HepG2 (cell line): ENCODE results near the gene GNAI2. TPM values are rescaled to one million over a fixed set of nuclear protein-coding genes. Genes with fewer than 3 reads are reported as not detected.

Experiments
- KDM4B ChIP-seq: sonication (generic); formaldehyde crosslinking; IDR thresholded peaks from 2 replicates; pipeline ENCODE4 v1.4.0; 2020; ENCODE audit warnings: missing genetic modification reagents
- KLF13 ChIP-seq: sonication (generic); formaldehyde crosslinking; IDR thresholded peaks from 2 replicates; pipeline ENCODE4 v1.4.0; 2020; ENCODE audit warnings: mild to moderate bottlenecking, missing genetic modification reagents
- MEIS2 ChIP-seq: sonication (generic); formaldehyde crosslinking; IDR thresholded peaks from 2 replicates; pipeline ENCODE4 v1.9.0; 2021; ENCODE audit warnings: mild to moderate bottlenecking, missing genetic modification reagents
- NCOA2 ChIP-seq: sonication (generic); formaldehyde crosslinking; IDR thresholded peaks from 2 replicates; pipeline ENCODE4 v1.8.0; 2022; ENCODE audit warnings: inconsistent platforms
- RARA ChIP-seq: IDR thresholded peaks from 2 replicates; pipeline ENCODE4 v1.6.1; 2016; ENCODE audit warnings: missing genetic modification reagents, missing compliant biosample characterization
- SRF ChIP-seq: IDR thresholded peaks from 2 replicates; pipeline ENCODE4 v1.6.1; 2011; ENCODE audit warnings: mild to moderate bottlenecking, low read depth, low read length, moderate library complexity
- THAP11 ChIP-seq: IDR thresholded peaks from 2 replicates; pipeline ENCODE4 v1.6.1; 2016; ENCODE audit warnings: missing biosample characterization, missing genetic modification reagents
- ZNF136 ChIP-seq: sonication (generic); formaldehyde crosslinking; IDR thresholded peaks from 2 replicates; pipeline ENCODE4 v1.8.1; 2022; ENCODE audit warnings: low read depth, mild to moderate bottlenecking, moderate library complexity, missing genetic modification reagents
- ZNF160 ChIP-seq: sonication (generic); formaldehyde crosslinking; IDR thresholded peaks from 2 replicates; pipeline ENCODE4 v1.8.0; 2022; ENCODE audit warnings: mild to moderate bottlenecking, inconsistent platforms, missing genetic modification reagents
- ZNF343 ChIP-seq: sonication (generic); formaldehyde crosslinking; IDR thresholded peaks from 2 replicates; pipeline ENCODE4 v1.4.0; 2020; ENCODE audit warnings: mild to moderate bottlenecking, missing genetic modification reagents
- ZNF713 ChIP-seq: sonication (generic); formaldehyde crosslinking; IDR thresholded peaks from 2 replicates; pipeline ENCODE4 v1.4.0; 2020; ENCODE audit warnings: mild to moderate bottlenecking, missing genetic modification reagents
- ZNF737 ChIP-seq: sonication (generic); formaldehyde crosslinking; IDR thresholded peaks from 2 replicates; pipeline ENCODE4 v1.5.0; 2020; ENCODE audit warnings: missing genetic modification reagents, mild to moderate bottlenecking, borderline replicate concordance
- polyA plus RNA-seq, 8 experiments: library from polyadenylated mRNA; depleted of rRNA in 3 of 8; stranded (reverse) in 7 of 8; unstranded in 1 of 8; fragments of >200 nt; fragmentation: Illumina TruSeq in 4 of 8; extraction: Trizol in 4 of 8; gene quantifications; 2 replicates each; pipeline versions ENCODE4 v1.2.1 to v1.2.3, GENCODE V29; 2011 to 2016; ENCODE audit warnings: low read depth in 4 of 8, missing spikeins in 1 of 8, mixed read lengths in 1 of 8; ENCODE audit not compliant: insufficient read depth in 1 of 8
- total RNA-seq, 5 experiments: library from RNA; depleted of rRNA; stranded (reverse); fragments of >200 nt; fragmentation: Illumina TruSeq; extraction: Trizol; gene quantifications; 2 replicates each; pipeline ENCODE4 v1.2.3, GENCODE V29; 2016; ENCODE audit warnings: low read depth in 1 of 5
- TF ChIP-seq, protein P1 (sequence below): sonication (generic); formaldehyde crosslinking; IDR thresholded peaks from 2 replicates; pipeline ENCODE4 v1.4.0; 2020; ENCODE audit warnings: mild to moderate bottlenecking, missing genetic modification reagents
- TF ChIP-seq, protein P2 (sequence below): IDR thresholded peaks from 2 replicates; pipeline ENCODE4 v1.6.1; 2016; ENCODE audit warnings: low read depth, missing genetic modification reagents, missing compliant biosample characterization
- TF ChIP-seq, protein P3 (sequence below): sonication (generic); formaldehyde crosslinking; IDR thresholded peaks from 2 replicates; pipeline ENCODE4 v1.5.0; 2020; ENCODE audit warnings: missing genetic modification reagents
- TF ChIP-seq, protein P4 (sequence below): sonication (generic); formaldehyde crosslinking; IDR thresholded peaks from 2 replicates; pipeline ENCODE4 v1.4.0; 2020; ENCODE audit warnings: missing genetic modification reagents

Gene GNAI2
- total and polyA plus RNA-seq, 2 of the 13 experiments (the other 11 are each of a cell fraction or from before 2014, with no cell fraction given), result 51.1 to 66.2 TPM

DNA sequence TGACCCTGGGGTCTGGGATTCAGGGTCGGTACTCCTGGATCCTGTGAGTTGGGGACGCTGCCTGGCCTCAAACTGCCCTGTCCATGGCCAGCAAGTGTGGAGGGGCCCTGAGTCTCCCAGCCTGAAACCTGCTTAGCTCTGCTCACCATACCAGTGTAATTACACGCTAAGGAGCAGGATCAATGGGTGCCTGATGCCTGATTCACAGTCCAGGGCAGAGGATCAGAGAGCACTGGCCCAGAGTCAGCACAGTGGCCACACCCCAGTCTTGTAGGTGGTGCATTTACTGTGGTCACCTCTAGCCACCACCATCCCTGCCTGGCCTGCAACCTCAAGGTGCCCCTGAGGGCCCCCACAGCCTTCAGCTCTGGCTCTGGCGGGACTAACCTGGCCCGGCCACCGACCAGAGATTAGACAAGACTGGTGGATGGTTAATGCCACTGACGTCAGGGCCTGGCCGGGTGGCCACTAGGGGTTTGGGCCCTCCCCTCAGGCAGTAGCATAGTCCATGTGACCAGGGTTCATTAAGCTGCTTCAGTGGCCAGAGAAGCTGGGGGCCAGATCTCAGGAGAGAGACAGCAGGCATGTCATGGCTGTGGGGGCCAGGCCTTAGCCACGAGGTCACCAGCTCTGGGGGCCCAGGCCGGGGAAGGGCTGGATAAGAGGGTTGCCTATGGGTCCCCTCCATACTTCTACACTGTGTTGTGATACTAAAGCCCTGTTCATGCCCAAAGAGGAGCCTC, 34.3 kb upstream of the GNAI2 start (continued):
- peak; percentile 42; the same call in 1 of the 2 replicates for TF ChIP-seq RARA (CRISPR knock-in tag)
- no peak; the same call in 1 of the 2 replicates for TF ChIP-seq THAP11 (CRISPR knock-in tag)
- 0 out of 2 replicates have a peak, but pooled peaks have one; percentile 34 for TF ChIP-seq ZNF737
- TF ChIP-seq, protein P1, sequence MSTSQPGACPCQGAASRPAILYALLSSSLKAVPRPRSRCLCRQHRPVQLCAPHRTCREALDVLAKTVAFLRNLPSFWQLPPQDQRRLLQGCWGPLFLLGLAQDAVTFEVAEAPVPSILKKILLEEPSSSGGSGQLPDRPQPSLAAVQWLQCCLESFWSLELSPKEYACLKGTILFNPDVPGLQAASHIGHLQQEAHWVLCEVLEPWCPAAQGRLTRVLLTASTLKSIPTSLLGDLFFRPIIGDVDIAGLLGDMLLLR (CRISPR knock-in tag), result no peak
- TF ChIP-seq, protein P2, sequence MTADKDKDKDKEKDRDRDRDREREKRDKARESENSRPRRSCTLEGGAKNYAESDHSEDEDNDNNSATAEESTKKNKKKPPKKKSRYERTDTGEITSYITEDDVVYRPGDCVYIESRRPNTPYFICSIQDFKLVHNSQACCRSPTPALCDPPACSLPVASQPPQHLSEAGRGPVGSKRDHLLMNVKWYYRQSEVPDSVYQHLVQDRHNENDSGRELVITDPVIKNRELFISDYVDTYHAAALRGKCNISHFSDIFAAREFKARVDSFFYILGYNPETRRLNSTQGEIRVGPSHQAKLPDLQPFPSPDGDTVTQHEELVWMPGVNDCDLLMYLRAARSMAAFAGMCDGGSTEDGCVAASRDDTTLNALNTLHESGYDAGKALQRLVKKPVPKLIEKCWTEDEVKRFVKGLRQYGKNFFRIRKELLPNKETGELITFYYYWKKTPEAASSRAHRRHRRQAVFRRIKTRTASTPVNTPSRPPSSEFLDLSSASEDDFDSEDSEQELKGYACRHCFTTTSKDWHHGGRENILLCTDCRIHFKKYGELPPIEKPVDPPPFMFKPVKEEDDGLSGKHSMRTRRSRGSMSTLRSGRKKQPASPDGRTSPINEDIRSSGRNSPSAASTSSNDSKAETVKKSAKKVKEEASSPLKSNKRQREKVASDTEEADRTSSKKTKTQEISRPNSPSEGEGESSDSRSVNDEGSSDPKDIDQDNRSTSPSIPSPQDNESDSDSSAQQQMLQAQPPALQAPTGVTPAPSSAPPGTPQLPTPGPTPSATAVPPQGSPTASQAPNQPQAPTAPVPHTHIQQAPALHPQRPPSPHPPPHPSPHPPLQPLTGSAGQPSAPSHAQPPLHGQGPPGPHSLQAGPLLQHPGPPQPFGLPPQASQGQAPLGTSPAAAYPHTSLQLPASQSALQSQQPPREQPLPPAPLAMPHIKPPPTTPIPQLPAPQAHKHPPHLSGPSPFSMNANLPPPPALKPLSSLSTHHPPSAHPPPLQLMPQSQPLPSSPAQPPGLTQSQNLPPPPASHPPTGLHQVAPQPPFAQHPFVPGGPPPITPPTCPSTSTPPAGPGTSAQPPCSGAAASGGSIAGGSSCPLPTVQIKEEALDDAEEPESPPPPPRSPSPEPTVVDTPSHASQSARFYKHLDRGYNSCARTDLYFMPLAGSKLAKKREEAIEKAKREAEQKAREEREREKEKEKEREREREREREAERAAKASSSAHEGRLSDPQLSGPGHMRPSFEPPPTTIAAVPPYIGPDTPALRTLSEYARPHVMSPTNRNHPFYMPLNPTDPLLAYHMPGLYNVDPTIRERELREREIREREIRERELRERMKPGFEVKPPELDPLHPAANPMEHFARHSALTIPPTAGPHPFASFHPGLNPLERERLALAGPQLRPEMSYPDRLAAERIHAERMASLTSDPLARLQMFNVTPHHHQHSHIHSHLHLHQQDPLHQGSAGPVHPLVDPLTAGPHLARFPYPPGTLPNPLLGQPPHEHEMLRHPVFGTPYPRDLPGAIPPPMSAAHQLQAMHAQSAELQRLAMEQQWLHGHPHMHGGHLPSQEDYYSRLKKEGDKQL (CRISPR knock-in tag), result no peak
- no peak for TF ChIP-seq SRF
- TF ChIP-seq NCOA2 (CRISPR knock-in tag), result no peak
- TF ChIP-seq ZNF160 (CRISPR knock-in tag), result no peak
- TF ChIP-seq, protein P3, sequence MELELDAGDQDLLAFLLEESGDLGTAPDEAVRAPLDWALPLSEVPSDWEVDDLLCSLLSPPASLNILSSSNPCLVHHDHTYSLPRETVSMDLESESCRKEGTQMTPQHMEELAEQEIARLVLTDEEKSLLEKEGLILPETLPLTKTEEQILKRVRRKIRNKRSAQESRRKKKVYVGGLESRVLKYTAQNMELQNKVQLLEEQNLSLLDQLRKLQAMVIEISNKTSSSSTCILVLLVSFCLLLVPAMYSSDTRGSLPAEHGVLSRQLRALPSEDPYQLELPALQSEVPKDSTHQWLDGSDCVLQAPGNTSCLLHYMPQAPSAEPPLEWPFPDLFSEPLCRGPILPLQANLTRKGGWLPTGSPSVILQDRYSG (CRISPR knock-in tag), result no peak; the same call in 1 of the 2 replicates
- TF ChIP-seq KDM4B (CRISPR knock-in tag), result 0 out of 2 replicates have a peak, but pooled peaks have one; percentile 12
- TF ChIP-seq, protein P4, sequence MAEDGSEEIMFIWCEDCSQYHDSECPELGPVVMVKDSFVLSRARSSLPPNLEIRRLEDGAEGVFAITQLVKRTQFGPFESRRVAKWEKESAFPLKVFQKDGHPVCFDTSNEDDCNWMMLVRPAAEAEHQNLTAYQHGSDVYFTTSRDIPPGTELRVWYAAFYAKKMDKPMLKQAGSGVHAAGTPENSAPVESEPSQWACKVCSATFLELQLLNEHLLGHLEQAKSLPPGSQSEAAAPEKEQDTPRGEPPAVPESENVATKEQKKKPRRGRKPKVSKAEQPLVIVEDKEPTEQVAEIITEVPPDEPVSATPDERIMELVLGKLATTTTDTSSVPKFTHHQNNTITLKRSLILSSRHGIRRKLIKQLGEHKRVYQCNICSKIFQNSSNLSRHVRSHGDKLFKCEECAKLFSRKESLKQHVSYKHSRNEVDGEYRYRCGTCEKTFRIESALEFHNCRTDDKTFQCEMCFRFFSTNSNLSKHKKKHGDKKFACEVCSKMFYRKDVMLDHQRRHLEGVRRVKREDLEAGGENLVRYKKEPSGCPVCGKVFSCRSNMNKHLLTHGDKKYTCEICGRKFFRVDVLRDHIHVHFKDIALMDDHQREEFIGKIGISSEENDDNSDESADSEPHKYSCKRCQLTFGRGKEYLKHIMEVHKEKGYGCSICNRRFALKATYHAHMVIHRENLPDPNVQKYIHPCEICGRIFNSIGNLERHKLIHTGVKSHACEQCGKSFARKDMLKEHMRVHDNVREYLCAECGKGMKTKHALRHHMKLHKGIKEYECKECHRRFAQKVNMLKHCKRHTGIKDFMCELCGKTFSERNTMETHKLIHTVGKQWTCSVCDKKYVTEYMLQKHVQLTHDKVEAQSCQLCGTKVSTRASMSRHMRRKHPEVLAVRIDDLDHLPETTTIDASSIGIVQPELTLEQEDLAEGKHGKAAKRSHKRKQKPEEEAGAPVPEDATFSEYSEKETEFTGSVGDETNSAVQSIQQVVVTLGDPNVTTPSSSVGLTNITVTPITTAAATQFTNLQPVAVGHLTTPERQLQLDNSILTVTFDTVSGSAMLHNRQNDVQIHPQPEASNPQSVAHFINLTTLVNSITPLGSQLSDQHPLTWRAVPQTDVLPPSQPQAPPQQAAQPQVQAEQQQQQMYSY (CRISPR knock-in tag), result no peak
- TF ChIP-seq KLF13 (CRISPR knock-in tag), result no peak
- 0 out of 2 replicates have a peak, but pooled peaks have one; percentile 56 for TF ChIP-seq ZNF713
- peak; percentile 19; the same call in 1 of the 2 replicates for TF ChIP-seq MEIS2 (CRISPR knock-in tag)
- no peak for TF ChIP-seq ZNF343 (CRISPR knock-in tag)
- no peak; the same call in 1 of the 2 replicates for TF ChIP-seq ZNF136
